GM12875 (cell line): Measurements from ENCODE around the gene SIDT2.
"Not testable (repeated sequence)": the region's sequence is repeated elsewhere in the genome, so short reads cannot be mapped to it uniquely, and the experiment has no call there.

Experiments
- H3K4me3 ChIP-seq: one replicate; pipeline ENCODE4 v1.5.1; 2011; ENCODE audit warnings: low read depth, low read length, control low read depth
- CTCF ChIP-seq: IDR thresholded peaks from 2 replicates; pipeline ENCODE4 v1.5.1; 2011; ENCODE audit warnings: low read depth, mild to moderate bottlenecking, control low read depth, inconsistent platforms, low read length, moderate library complexity, borderline replicate concordance; ENCODE audit not compliant: insufficient read depth

SIDT2 gene

GRCh38 chr11:117209351-117210125 lies 31.0 kb downstream of the SIDT2 start:
- not testable (repeated sequence) for H3K4me3 ChIP-seq

- H3K4me3 ChIP-seq, result no peak overlapping the region
- TF ChIP-seq CTCF, result no peak
Observed at GRCh38 chr11:117210620-117211019, 32.1 kb downstream of the SIDT2 start.

GRCh38 chr11:117212697-117213355 lies 34.3 kb downstream of the SIDT2 start:
- H3K4me3 ChIP-seq, result no peak overlapping the region
- no peak for TF ChIP-seq CTCF

GRCh38 chr11:117214404-117215110 lies 36.0 kb downstream of the SIDT2 start:
- H3K4me3 ChIP-seq, result no peak overlapping the region
- TF ChIP-seq CTCF, result no peak

GRCh38 chr11:117217141-117218084 lies 38.9 kb downstream of the SIDT2 start:
- no peak overlapping the region for H3K4me3 ChIP-seq
- TF ChIP-seq CTCF, result no peak

- no peak overlapping the region for H3K4me3 ChIP-seq
Observed at GRCh38 chr11:117218133-117218915, 39.8 kb downstream of the SIDT2 start.

More at GRCh38 chr11:117218133-117218915, 39.8 kb downstream of the SIDT2 start:
- no peak for TF ChIP-seq CTCF
